H1 (cell line): ENCODE results near the gene NADSYN1. TPM values are rescaled to one million over a fixed set of nuclear protein-coding genes. Genes with fewer than 3 reads are reported as not detected.

Source experiments
- SP1 ChIP-seq: IDR thresholded peaks from 2 replicates; pipeline ENCODE4 v1.6.1; 2011; ENCODE audit warnings: low read depth, low read length
- polyA plus RNA-seq, 7 experiments: library from polyadenylated mRNA; depleted of rRNA in 3 of 7; stranded (reverse) in 5 of 7; unstranded in 2 of 7; fragments of >200 nt in 5 of 7; fragments of 200-250 nt in 2 of 7; gene quantifications; 1 replicate in 5 of 7; 2 replicates in 1 of 7; 4 replicates in 1 of 7; pipeline versions ENCODE4 v1.2.1 to v1.2.3, GENCODE V29; 2011 to 2013; ENCODE audit warnings: missing spikeins in 2 of 7, mixed read lengths in 2 of 7
- total RNA-seq: library from RNA; stranded (reverse); fragmentation: NEBNext Ultra II Directional; extraction: Animal tissue kit (Norgen Biotek cat#: 25700); gene quantifications from 2 replicates; pipeline ENCODE4 v1.2.1, GENCODE V29; 2021

Gene NADSYN1
- total and polyA plus RNA-seq, 2 of the 8 experiments (the other 6 are each of a cell fraction or from before 2014, with no cell fraction given): 38.3 to 38.6 TPM

DNA sequence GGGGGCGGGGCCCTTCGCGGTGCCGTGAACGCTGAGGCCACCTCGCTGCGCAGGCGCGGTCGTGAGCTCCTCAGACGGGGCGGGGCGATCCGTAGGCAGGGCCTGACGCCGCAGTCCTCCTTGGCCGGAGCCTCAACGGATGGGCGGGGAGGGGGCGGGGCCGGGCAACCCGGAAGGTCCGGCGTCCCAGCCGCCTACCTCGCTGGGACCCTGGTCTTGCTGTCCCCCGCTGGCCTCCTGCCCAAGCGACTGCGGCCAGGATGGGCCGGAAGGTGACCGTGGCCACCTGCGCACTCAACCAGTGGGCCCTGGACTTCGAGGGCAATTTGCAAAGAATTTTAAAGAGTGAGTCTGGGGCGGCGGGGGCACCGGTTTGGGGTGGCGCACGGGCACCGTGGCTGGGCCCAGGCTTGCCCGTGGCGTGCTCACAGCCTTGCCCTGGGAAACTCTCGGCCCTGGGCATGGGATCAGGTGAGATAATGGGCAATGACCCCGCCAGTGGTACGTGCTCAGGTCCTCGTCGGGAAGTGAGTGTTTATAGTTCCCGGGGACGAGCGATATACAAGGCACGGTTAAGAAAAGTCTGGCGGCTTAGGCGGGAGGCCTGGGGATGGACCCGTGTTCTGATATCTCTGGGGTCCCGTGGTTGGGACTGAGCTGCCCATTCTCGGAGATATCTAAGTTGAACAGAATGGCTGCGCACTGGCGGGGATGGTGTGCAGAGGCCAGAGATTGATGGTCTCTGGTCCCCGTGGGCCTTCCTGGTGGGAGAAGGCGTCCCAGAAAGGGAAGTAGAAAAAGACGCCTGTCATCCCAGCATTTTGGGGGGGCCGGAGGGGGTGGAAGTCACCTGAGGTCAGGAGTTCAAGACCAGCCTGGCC, at the start of gene NADSYN1 (continued):
- 0 out of 2 replicates have a peak, but pooled peaks have one; percentile 3 for TF ChIP-seq SP1
